ENCODE measurements around the gene PRR5.
A peak's percentile ranks its signal among the peaks of the same experiment; 100 is the strongest.
"Not testable (repeated sequence)": the region's sequence is repeated elsewhere in the genome, so short reads cannot be mapped to it uniquely, and the experiment has no call there.

PRR5 gene

DNA sequence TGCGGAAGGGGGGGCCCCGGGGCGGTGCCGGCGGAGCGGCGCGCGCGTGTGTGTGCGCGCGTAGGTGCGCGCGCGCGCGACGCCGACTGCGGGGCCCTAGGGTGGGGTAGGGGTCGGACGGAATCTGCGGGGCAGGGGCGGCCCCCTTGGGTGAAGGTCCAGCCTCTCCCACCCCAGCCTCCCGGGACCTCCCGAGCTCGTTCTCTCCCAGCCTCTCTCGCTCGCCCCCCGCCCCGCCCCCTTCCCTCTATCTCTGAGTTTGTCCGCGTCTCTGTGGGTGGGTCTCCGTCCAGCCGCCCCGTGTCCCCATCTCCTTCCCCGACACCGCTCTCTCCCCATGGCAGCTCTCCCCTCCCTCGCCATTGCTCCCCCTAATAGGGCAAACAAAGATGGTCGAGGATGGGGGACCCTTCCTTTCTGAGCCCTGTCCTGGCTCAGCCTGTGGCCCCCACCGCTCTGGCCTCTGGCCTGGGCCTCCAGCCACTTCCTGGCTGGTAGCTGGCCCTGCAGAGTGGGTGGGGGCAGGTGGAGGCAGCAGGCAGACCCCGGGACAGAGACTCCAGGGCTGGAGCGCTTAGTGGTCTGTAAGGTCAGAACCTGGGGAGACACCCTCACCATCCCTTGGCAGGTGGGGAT lies 33.0 kb upstream of the PRR5 start:
- Histone ChIP-seq H3K4me2 (peak overlapping the region; percentile 88 to 99 (median 98)), H3K27me3 (peaks cover 0 to 21% (median 6%) of the 10 kb centered on the region in 11 experiments; a peak in 7 of 22 replicates), H3K4me1 (peaks cover 54 to 88% (median 68%) of the 10 kb centered on the region in 10 experiments), H3K4me3 (peak overlapping the region; percentile 58 to 90 (median 70)), H3K27ac (peak overlapping the region in 8 of 11 experiments; percentile 45 to 91 (median 64); a peak in 16 of 22 replicates), H4K20me1 (peaks cover 0 to 48% (median 0%) of the 10 kb centered on the region in 11 experiments; a peak in 10 of 22 replicates), H3K9ac (peak overlapping the region; percentile 59 to 95 (median 76)), H3K9me3 (replicated peaks in 1 of 11) (no peaks in the 10 kb centered on the region), H3K36me3 (peaks cover 0 to 33% (median 0%) of the 10 kb centered on the region in 11 experiments; a peak in 4 of 22 replicates)
- TF ChIP-seq Cebpa-rat (IDR thresholded peaks at IDR 0.05), result no peak

DNA sequence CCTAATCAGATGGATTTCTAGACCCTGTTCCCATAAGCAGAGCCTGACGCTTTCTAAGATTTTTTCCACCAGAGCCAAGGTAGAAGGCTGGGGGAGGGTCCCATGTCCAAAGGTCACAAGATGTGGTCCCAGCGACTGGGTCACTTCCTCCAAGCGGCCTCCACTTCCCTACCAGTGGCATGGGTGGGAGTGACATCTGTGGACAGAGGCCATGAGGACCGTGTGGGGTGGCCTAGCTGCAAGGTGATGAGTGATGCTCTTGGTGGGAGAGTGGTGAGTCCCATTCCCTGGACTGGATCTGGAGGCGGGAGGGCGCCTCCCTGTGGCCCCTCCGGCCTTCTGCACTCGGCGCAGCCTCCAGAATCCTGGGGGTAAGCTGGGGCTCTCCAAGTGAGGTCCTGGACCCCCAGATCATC lies 32.4 kb upstream of the PRR5 start:
- Histone ChIP-seq H3K9ac (peak overlapping the region in 9 of 11 experiments; percentile 60 to 95 (median 76); a peak in 17 of 22 replicates), H4K20me1 (peaks cover 0 to 54% (median 0%) of the 10 kb centered on the region in 11 experiments; a peak in 10 of 22 replicates), H3K9me3 (replicated peaks in 1 of 11) (no peaks in the 10 kb centered on the region), H3K36me3 (peaks cover 0 to 36% (median 0%) of the 10 kb centered on the region in 11 experiments; a peak in 4 of 22 replicates), H3K4me3 (peak overlapping the region; percentile 58 to 90 (median 70)), H3K4me1 (peaks cover 48 to 88% (median 63%) of the 10 kb centered on the region in 10 experiments), H3K4me2 (peak overlapping the region; percentile 88 to 99 (median 98)), H3K27me3 (peaks cover 0 to 21% (median 6%) of the 10 kb centered on the region in 11 experiments; a peak in 7 of 22 replicates), H3K27ac (peak overlapping the region in 4 of 11 experiments; percentile 45 to 91 (median 82); a peak in 5 of 22 replicates)
- no peak for TF ChIP-seq Cebpa-rat (IDR thresholded peaks at IDR 0.05)

DNA sequence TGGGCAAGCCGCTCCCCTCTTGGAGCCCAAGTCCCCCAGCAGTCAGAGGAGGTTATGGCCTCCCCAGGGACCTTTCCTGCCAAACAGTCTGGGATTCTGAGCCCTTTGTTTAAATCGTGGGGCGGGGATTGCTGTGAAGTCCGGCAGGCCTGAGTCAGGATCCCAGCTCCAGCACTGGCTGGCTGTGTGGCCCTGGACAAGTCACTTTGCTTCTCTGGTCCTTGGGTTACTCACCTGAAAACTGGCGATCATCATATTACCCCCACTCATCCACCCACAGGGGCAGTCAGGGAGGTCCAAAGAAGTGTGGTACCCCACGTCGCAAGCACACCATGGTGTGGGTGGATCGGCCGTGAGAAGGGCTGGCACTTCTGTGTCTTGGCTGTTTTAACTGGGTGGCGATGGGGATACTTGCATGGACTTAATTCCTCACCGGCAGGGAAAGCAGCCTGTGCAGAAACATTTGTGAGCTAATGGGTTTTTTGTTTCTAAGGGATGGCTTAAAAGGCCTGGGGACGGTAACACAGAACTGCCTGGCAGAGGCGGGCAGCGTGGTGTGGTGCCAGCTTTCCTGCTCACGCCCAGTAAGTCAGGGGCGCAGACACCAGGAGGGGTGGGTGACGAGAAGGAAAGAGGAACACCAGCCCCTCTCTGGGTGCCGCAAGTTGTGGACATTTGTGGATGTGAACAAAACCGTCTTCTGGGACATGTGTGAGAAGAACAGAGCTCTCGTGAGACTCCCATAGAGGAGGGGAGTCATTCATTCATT lies 31.6 kb upstream of the PRR5 start:
- Histone ChIP-seq H3K4me1 (peaks cover 40 to 88% (median 56%) of the 10 kb centered on the region in 10 experiments), H3K9me3 (replicated peaks in 1 of 11) (no peaks in the 10 kb centered on the region)

DNA sequence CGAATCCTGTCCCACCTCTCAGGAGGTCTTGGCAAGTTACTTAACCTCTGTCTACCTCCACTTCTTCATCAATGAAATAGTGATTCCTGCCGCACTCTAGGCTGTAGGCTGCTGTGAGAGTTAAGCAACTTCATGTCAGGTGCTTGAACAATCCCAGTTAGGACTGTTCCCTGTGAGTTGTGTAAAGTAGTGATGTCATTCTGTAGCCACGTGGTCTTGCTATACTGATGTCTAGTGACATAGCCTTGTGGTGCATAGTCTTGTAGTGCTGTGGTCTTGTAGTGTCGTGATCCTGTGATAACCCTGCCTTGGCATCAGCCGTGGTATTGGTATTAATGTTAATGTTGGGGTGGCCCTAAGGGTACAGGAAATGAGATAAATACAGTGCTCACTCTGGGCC lies 30.3 kb upstream of the PRR5 start:
- H3K4me3 ChIP-seq, result no peak overlapping the region; a peak in 1 of 20 replicates
- peaks cover 0 to 45% (median 0%) of the 10 kb centered on the region in 11 experiments; a peak in 4 of 22 replicates for H3K36me3 ChIP-seq
- H3K9me3 ChIP-seq (replicated peaks in 1 of 11), result no peaks in the 10 kb centered on the region
- H3K4me2 ChIP-seq, result peak overlapping the region in 5 of 11 experiments; percentile 2 to 99 (median 88); a peak in 8 of 22 replicates
- H3K9ac ChIP-seq, result peak overlapping the region in 2 of 11 experiments; percentile 91 to 95; a peak in 4 of 22 replicates
- TF ChIP-seq Cebpa-rat (IDR thresholded peaks at IDR 0.05), result no peak
- H4K20me1 ChIP-seq, result peaks cover 0 to 75% (median 0%) of the 10 kb centered on the region in 11 experiments; a peak in 10 of 22 replicates
- peaks cover 31 to 88% (median 53%) of the 10 kb centered on the region in 10 experiments for H3K4me1 ChIP-seq
- no peak overlapping the region for H3K27ac ChIP-seq
- H3K27me3 ChIP-seq, result peaks cover 0 to 21% (median 6%) of the 10 kb centered on the region in 11 experiments; a peak in 7 of 22 replicates

More for the DNA sequence above, 31.6 kb upstream of the PRR5 start:
- Histone ChIP-seq H3K27ac (no peak overlapping the region), H3K4me2 (peak overlapping the region; percentile 6 to 99 (median 98); a peak in 14 of 22 replicates), H3K9ac (peak overlapping the region in 3 of 11 experiments; percentile 1 to 95 (median 91); a peak in 6 of 22 replicates), H3K27me3 (peaks cover 0 to 21% (median 6%) of the 10 kb centered on the region in 11 experiments; a peak in 7 of 22 replicates), H4K20me1 (peaks cover 0 to 62% (median 0%) of the 10 kb centered on the region in 11 experiments; a peak in 10 of 22 replicates), H3K36me3 (peaks cover 0 to 45% (median 0%) of the 10 kb centered on the region in 11 experiments; a peak in 4 of 22 replicates), H3K4me3 (peak overlapping the region in 3 of 10 experiments; percentile 73 to 90 (median 77); a peak in 6 of 20 replicates)
- TF ChIP-seq Cebpa-rat (IDR thresholded peaks at IDR 0.05), result no peak

DNA sequence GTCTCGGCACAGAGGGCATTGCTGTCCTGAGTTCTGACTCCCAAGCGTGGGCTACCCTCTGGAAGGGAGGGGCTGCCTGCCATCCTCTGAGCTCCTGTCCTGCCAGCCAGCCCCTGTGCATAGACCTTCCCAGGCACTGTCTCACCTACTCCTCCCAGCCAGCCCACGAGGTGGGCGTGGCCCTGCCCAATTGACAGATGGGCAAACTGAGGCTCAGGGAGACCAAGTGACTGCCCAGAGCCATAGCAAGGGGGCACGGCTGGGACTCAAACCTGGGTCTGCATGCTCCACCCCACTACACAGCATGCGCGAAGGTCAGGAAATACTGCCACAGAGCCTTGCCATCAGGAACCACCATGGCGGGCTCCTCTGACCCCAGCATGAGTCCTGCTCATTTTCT lies 29.4 kb upstream of the PRR5 start:
- Histone ChIP-seq H3K9me3 (replicated peaks in 1 of 11) (no peaks in the 10 kb centered on the region), H3K36me3 (peaks cover 0 to 53% (median 0%) of the 10 kb centered on the region in 11 experiments; a peak in 4 of 22 replicates), H3K9ac (no peak overlapping the region; a peak in 1 of 22 replicates), H3K4me3 (no peak overlapping the region), H3K4me2 (peak overlapping the region in 2 of 11 experiments; percentile 88 to 98; a peak in 3 of 22 replicates), H3K27ac (no peak overlapping the region), H3K4me1 (peaks cover 31 to 88% (median 53%) of the 10 kb centered on the region in 10 experiments), H4K20me1 (peaks cover 0 to 84% (median 0%) of the 10 kb centered on the region in 11 experiments; a peak in 10 of 22 replicates), H3K27me3 (peaks cover 0 to 21% (median 6%) of the 10 kb centered on the region in 11 experiments; a peak in 7 of 22 replicates)
- no peak for TF ChIP-seq Cebpa-rat (IDR thresholded peaks at IDR 0.05)

DNA sequence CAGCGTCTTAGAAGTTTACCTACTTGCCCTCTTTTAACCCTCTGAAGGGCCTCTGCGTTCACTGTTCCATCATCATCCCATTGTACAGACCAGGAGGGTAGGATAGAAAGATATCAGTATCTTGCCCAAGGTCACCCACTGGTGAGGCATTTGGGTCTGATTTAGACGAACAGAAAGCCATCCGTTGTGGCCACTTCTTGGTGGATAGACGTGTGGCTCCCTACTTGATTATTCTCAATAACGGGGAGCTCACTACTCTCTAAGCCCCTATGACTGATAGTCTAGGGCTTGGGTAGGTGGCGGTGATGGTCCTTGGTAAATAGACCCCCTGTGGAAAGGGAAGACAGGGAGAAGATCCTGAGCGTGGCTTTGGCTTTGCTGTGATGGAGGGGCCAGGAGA lies 28.6 kb upstream of the PRR5 start:
- Histone ChIP-seq H3K36me3 (peaks cover 0 to 61% (median 0%) of the 10 kb centered on the region in 11 experiments; a peak in 4 of 22 replicates), H3K27ac (no peak overlapping the region), H3K4me3 (no peak overlapping the region), H3K9me3 (replicated peaks in 1 of 11) (no peaks in the 10 kb centered on the region), H3K4me1 (peaks cover 30 to 92% (median 53%) of the 10 kb centered on the region in 10 experiments), H3K9ac (peak overlapping the region in 1 of 11 experiments; percentile 3; a peak in 2 of 22 replicates), H4K20me1 (peaks cover 0 to 92% (median 0%) of the 10 kb centered on the region in 11 experiments; a peak in 9 of 22 replicates), H3K27me3 (peaks cover 0 to 21% (median 6%) of the 10 kb centered on the region in 11 experiments; a peak in 7 of 22 replicates), H3K4me2 (peak overlapping the region in 2 of 11 experiments; percentile 5 to 98; a peak in 3 of 22 replicates)
- no peak for TF ChIP-seq Cebpa-rat (IDR thresholded peaks at IDR 0.05)

DNA sequence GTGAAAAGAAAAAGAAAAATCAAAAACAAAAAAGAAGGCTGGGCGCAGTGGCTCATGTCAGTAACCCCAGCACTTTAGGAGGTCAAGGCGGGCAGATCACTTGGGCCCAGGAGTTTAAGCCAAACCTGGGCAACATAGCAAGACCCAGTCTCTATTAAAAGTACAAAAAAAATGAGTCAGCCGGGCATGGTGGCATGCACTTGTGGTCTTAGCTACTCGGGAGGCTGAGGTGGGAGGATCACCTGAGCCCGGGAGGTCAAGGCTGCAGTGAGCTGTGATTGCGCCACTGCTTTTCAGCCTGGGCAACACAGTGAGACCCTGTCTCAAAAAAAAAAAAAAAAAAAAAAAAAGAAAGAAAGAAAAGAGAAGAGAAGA lies 26.0 kb upstream of the PRR5 start:
- Histone ChIP-seq H3K4me1 (peaks cover 35 to 99% (median 53%) of the 10 kb centered on the region in 10 experiments), H3K27ac (peak overlapping the region in 1 of 11 experiments; percentile 70; a peak in 1 of 22 replicates), H4K20me1 (peaks cover 0 to 100% (median 0%) of the 10 kb centered on the region in 11 experiments; a peak in 9 of 22 replicates), H3K36me3 (peaks cover 0 to 73% (median 0%) of the 10 kb centered on the region in 11 experiments; a peak in 4 of 22 replicates), H3K9ac (peak overlapping the region in 1 of 11 experiments; percentile 5; a peak in 1 of 22 replicates), H3K4me2 (peak overlapping the region in 7 of 11 experiments; percentile 68 to 91 (median 82); a peak in 12 of 22 replicates)
- H3K27me3 ChIP-seq; H3K4me3 ChIP-seq; H3K9me3 ChIP-seq (replicated peaks in 1 of 11): not testable (repeated sequence)
